Brain microvascular endothelial cell (primary cell): ENCODE measurements around the gene C2CD2.

ENCODE experiments used
- DNase-seq: peaks from one replicate; pipeline ENCODE4 v3.0.0-alpha.2; 2020
- H3K27ac ChIP-seq: fragments of 250-450 bp; sonication (Bioruptor Pico); 2 replicates; pipeline ENCODE4 v1.5.1; 2020; ENCODE audit warnings: mild to moderate bottlenecking, moderate library complexity
- H3K27me3 ChIP-seq: fragments of 250-450 bp; sonication (Bioruptor Pico); replicated peaks from 2 replicates; pipeline ENCODE4 v1.5.1; 2020; ENCODE audit warnings: mild to moderate bottlenecking
- H3K36me3 ChIP-seq: fragments of 250-450 bp; sonication (Bioruptor Pico); replicated peaks from 2 replicates; pipeline ENCODE4 v1.5.1; 2020; ENCODE audit warnings: mild to moderate bottlenecking
- H3K4me3 ChIP-seq: 2 replicates; pipeline ENCODE4 v1.5.1; 2011; ENCODE audit warnings: low read depth, mild to moderate bottlenecking, control low read depth, low read length, moderate library complexity
- in situ Hi-C: cut with HindIII; loops from 2 replicates; pipeline ENCODE4 v1.10.0; 2017; ENCODE audit warnings: low sequenced_read_pairs, low pct_ligation_motif_present
- TF ChIP-seq, protein P1 (sequence below): IDR thresholded peaks from 2 replicates; pipeline ENCODE4 v1.5.1; 2011; ENCODE audit warnings: low read depth, mild to moderate bottlenecking, moderate library complexity, low read length, control low read depth, inconsistent platforms; ENCODE audit errors: missing control alignments

Gene C2CD2

GRCh38 chr21:41837756-41838297, 116.0 kb downstream of the C2CD2 start:
- in situ Hi-C loops = no loop called here
- TF ChIP-seq, protein P1, sequence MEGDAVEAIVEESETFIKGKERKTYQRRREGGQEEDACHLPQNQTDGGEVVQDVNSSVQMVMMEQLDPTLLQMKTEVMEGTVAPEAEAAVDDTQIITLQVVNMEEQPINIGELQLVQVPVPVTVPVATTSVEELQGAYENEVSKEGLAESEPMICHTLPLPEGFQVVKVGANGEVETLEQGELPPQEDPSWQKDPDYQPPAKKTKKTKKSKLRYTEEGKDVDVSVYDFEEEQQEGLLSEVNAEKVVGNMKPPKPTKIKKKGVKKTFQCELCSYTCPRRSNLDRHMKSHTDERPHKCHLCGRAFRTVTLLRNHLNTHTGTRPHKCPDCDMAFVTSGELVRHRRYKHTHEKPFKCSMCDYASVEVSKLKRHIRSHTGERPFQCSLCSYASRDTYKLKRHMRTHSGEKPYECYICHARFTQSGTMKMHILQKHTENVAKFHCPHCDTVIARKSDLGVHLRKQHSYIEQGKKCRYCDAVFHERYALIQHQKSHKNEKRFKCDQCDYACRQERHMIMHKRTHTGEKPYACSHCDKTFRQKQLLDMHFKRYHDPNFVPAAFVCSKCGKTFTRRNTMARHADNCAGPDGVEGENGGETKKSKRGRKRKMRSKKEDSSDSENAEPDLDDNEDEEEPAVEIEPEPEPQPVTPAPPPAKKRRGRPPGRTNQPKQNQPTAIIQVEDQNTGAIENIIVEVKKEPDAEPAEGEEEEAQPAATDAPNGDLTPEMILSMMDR = no peak
- Histone ChIP-seq H3K27me3 (no peaks in the 10 kb centered on the region), H3K36me3 (peaks cover 7% of the 10 kb centered on the region), H3K4me3 (no peak overlapping the region), H3K27ac (no peak overlapping the region)
- no peak for DNase-seq

DNA sequence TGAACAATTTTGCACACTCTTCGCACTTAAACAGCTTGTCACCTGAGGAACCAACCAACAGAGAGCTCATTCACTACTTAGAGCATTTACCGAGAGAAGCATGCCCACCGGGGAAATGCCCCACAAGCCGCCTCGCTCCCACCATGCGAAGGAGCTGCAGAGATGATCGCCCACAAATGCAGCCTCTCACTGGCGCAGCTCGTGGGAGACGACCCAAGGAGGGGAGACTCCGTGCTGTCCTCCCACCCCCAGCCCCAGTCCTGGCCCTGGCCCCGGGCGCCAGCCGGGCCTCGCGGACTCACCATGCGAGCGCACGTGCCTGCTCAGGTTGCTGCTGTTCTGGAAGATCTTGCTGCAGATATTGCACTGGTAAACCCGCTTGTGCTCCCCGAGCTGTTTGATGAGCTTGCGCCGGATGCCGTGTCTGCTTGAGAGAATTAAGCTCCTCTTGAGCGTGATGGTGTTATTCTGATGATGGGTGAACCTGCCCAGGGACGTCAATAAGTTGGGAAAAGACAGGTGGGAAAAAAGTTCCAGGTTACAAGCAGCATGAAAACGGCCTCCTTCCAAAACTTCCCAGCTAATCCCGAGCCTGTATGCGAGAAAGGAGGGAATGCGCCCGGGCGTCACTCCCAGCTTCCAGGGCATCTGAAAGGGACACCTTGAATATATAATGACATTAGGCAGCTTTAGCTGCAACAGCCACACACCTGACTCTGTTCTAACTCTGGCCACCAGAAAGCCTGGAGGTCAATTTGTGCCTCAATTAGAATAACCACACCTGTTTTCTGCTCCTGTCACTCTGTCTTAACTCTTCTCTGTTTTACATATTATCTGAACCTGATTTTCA, 117.4 kb downstream of the C2CD2 start:
- DNase-seq = no peak
- Histone ChIP-seq H3K36me3 (peaks cover 7% of the 10 kb centered on the region), H3K27me3 (no peaks in the 10 kb centered on the region), H3K4me3 (no peak overlapping the region), H3K27ac (no peak overlapping the region)
- TF ChIP-seq, protein P1 = no peak
- in situ Hi-C loops = no loop called here

DNA sequence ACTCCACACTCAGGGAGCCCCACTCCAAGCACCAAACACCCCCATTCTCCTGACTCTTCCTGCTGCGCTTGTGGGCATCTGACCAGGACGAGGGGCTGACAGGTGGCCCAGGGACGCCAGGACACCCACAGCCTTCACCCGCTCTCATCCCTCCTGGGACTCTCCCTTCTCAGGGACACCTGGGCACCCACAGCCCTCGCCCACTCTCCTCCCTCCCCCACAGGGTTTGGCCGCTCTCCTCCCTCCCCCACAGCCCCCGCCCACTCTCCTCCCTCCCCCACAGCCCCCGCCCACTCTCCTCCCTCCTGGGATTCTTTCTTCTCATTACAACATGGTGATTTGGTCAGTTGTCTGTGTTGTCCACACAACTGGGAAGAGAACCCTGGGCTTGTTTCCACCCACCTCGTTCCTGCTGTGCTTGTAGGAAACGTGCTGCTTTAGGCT, 118.1 kb downstream of the C2CD2 start:
- in situ Hi-C loops = no loop called here
- Histone ChIP-seq H3K27ac (no peak overlapping the region), H3K36me3 (peaks cover 7% of the 10 kb centered on the region), H3K27me3 (no peaks in the 10 kb centered on the region), H3K4me3 (no peak overlapping the region)
- DNase-seq = no peak
- TF ChIP-seq, protein P1 = no peak
